Liver (tissue), 3 donors: Measurements from ENCODE around the gene POFUT2.

ENCODE experiments used
- GABPA ChIP-seq, 2 donors: IDR thresholded peaks in 1 of 2; conservative IDR thresholded peaks in 1 of 2; 2 replicates each; pipeline ENCODE4 v1.6.1; 2016; ENCODE audit warnings: antibody characterized with exemption in 2 of 2, mild to moderate bottlenecking in 1 of 2, moderate library complexity in 1 of 2
- HNF4A ChIP-seq, 2 donors: conservative IDR thresholded peaks; 2 replicates each; pipeline ENCODE4 v1.6.1; 2016; ENCODE audit warnings: antibody characterized with exemption in 2 of 2, mild to moderate bottlenecking in 2 of 2
- REST ChIP-seq: IDR thresholded peaks from 2 replicates; pipeline ENCODE4 v1.6.1; 2016; ENCODE audit warnings: antibody characterized with exemption, mild to moderate bottlenecking
- SP1 ChIP-seq: IDR thresholded peaks from 2 replicates; pipeline ENCODE4 v1.6.1; 2018; ENCODE audit warnings: antibody characterized with exemption, mild to moderate bottlenecking
- TAF1 ChIP-seq: conservative IDR thresholded peaks from 2 replicates; pipeline ENCODE4 v1.6.1; 2016; ENCODE audit warnings: antibody characterized with exemption, mild to moderate bottlenecking
- TF ChIP-seq, protein P1 (sequence below): fragments of 150-350 bp; IDR thresholded peaks from 2 replicates; pipeline ENCODE4 v1.5.1; 2017; ENCODE audit warnings: improper control_type of control experiment, low read depth, low read length; ENCODE audit not compliant: missing input control
- TF ChIP-seq, protein P2 (sequence below): IDR thresholded peaks from 2 replicates; pipeline ENCODE4 v1.6.1; 2016; ENCODE audit warnings: antibody characterized with exemption
- donor health status: healthy.
- donor health status: healthy.

GRCh38 chr21:45280969-45281368 lies 6.7 kb downstream of the POFUT2 start:
- TF ChIP-seq HNF4A (conservative IDR thresholded peaks at IDR 0.05) (no peak), GABPA (IDR thresholded peaks at IDR 0.05 in 1 of 2, conservative IDR thresholded peaks at IDR 0.05 in 1 of 2) (no peak), REST (no peak), SP1 (no peak), TAF1 (no peak)
- TF ChIP-seq, protein P1, sequence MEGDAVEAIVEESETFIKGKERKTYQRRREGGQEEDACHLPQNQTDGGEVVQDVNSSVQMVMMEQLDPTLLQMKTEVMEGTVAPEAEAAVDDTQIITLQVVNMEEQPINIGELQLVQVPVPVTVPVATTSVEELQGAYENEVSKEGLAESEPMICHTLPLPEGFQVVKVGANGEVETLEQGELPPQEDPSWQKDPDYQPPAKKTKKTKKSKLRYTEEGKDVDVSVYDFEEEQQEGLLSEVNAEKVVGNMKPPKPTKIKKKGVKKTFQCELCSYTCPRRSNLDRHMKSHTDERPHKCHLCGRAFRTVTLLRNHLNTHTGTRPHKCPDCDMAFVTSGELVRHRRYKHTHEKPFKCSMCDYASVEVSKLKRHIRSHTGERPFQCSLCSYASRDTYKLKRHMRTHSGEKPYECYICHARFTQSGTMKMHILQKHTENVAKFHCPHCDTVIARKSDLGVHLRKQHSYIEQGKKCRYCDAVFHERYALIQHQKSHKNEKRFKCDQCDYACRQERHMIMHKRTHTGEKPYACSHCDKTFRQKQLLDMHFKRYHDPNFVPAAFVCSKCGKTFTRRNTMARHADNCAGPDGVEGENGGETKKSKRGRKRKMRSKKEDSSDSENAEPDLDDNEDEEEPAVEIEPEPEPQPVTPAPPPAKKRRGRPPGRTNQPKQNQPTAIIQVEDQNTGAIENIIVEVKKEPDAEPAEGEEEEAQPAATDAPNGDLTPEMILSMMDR, result no peak
- TF ChIP-seq, protein P2, sequence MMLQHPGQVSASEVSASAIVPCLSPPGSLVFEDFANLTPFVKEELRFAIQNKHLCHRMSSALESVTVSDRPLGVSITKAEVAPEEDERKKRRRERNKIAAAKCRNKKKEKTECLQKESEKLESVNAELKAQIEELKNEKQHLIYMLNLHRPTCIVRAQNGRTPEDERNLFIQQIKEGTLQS, result no peak
